ENCODE data around the gene ZXDC. TPM values are rescaled to one million over a fixed set of nuclear protein-coding genes. Genes with fewer than 3 reads are reported as not detected.

The ZXDC gene
- total RNA-seq, 1 experiment from 2014 or later, result 12.2 TPM

DNA sequence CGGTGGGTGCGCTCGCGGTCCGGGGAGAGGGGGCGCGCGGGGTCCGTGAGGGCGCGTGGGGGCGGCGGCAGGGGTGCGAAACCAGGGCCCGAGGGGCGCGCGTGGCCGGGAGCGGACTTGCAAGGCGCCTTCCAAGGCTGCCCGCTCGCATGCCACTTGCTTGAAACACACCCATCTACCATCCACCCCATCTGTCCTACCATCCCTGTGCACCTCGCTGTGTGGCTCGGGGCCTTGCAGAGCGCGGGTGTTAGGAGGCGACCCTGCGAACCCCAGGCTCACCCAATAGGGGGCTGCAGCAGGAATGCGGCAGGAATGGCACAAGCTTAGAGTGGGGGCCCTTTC lies 80.7 kb downstream of the ZXDC start:
- DNase-seq (ENCODE audit: low spot score), result no peak

DNA sequence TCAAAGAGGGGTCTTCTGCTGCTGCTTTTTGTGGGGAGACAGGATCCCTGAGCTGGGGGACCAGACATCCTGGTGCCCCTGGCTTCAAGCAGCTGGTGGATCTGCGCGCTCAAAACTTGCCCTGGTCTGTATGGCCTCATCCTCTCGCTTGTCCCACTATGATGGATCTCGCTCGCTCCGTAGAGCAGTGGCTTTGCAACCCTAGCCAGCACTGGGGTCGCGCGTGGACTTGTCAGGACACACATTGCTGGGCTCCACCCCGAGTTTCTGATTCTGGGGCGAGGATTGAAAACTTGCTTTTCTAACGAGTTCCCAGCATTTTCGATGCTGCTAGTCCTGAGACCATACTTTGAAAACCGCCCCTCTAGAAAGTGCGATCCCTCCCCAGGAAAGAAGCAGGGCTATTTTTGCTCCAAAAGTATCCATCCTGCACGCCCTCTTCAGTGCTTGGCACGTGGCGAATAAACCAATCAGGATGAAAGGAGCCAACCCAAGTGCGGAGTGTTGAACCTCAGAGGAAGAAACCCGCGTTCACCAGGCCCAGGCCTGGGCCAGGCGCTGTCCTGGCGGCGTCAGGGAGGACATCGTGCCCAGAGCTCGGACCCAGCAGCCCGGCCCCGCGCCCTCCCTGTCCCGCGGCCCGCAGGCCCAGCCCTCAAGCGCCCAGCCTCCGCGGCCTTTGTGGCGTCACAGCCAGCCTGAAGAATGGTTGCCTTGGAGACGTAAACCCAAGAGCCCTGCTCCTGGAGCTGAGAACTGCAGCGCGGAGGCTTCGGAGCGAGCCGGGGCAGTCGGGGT lies 81.3 kb downstream of the ZXDC start, which contains the start of gene CFAP100:
Gene CFAP100 (plus strand): TSS at position 731 of the 798 bp plus-strand sequence. CDS start 1,092 bp downstream, outside the sequence.
- no peak for DNase-seq (ENCODE audit: low spot score)

DNA sequence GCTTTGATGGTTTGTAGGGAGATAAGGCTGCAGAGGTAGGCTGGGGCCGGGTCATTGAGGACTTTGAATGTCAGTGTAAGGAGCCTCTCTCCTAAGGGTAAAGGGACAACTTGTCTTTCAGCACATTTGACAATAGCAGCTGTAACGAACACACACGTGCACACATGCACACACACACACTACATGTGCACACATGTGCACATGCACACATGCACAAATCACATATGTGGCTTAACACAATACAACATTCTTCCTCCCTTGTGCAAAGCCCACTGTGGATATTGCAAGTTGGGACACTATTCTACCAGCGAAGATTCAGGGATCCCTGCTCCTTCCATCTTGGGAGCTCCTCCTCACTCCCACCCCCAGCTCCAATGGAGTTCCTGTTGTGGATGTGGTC lies 82.1 kb downstream of the ZXDC start:
- DNase-seq (ENCODE audit: low spot score), result no peak

DNA sequence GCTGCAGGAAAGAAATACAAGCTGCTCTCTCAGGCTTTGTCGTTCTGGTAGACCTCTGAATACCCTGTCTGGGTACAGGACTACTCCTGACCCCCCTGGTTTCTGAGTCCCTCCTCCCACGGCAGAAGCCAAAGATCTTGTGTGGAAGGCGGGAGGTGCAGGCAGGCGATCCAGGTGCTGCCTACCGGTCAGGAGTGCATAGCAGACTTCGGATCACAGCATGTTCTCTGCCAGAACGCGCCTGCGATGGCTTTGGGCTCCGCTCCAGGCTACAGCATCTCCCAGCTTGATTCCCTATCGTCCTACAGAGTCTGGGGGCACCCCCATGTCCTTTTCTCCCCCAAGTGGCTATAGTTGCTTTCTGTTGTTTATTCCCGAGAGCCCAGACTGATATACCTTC lies 83.4 kb downstream of the ZXDC start:
- DNase-seq (ENCODE audit: low spot score), result no peak

DNA sequence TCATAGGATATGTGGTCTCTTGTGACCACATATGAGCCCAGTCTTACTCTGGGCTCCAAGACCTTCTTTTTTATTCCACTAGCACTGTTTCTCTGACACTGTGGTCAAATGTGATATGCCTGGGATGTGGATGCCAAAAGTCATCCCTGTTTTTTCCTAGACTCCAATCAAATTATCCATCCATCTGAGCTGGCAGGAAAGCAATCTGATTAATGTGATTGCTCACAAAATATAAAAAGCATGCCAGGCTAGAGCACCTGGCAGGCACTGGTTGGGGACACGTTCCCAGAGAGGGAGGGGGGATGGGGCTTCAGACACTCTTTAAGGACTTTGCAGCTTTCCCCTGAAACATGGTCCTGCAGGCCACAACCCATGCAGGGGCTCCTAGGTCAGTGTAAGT lies 84.1 kb downstream of the ZXDC start:
- no peak for DNase-seq (ENCODE audit: low spot score)

DNA sequence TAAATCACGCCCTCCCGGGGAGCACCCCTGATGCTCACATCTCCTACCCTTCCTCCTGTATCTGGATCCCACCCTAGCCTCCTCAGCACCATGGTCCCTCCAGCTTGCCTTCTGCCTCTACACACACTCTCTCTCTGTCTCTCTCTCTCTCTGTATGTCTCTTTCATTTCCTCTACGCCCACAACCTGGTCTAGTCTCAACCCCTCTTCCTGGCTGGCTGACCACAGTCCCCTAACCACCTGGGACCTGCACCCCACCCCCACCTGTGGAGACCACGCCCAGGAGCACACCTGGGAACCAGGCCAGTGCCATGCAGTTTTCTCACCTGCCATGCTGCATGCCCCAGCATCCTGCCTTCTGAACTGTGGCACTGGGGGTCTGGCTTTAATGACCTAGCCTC lies 84.9 kb downstream of the ZXDC start:
- no peak for DNase-seq (ENCODE audit: low spot score)

GRCh38 chr3:126390201-126390600 lies 85.5 kb downstream of the ZXDC start:
- no peak for DNase-seq (ENCODE audit: low spot score)

GRCh38 chr3:126389794-126390146 lies 85.9 kb downstream of the ZXDC start:
- DNase-seq (ENCODE audit: low spot score), result no peak

DNA sequence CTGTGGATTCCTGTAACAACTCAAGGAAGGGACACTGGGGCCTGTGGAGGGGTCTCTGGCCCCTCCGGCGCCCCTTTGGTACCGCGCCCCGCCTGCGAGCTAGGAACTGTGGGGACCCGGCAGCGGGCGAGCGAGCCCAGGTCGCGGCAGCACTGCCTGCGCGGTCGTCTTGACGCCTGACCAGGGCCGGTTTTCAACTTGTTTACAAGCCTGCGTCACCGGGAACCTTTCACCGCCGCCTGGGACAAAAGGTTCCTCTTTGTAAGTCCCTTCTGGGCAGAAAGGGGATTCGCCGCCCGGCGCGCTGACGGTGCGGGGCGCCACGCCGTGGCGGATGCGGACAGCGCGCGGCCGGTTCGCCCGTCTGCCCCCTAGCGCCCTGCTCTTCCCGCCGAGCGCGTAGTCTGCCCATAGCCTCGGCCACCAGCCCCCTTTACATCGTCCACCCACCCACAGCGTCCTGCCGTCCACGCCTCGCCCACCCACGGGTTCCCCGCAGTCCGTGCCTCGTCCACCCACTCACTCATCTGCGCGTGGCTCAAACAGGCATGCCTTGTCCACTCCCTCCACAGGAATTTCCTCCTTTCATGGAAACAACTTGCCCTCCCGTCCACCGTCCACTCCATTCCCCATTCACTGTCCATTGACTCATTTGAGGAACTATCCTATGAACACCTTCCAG lies 86.4 kb downstream of the ZXDC start:
- DNase-seq (ENCODE audit: low spot score), result peak; percentile 86

Other genes starting within 250 kb of the ZXDC start
- gene KLF15, start 118.5 kb downstream of the ZXDC start, total RNA-seq (2014; rRNA removed; shearing (Covaris generic)), result 1.1 and 1.6 TPM in 2 replicates
- not detected in 2 replicates for gene CFAP100, start 81.0 kb downstream of the ZXDC start, total RNA-seq (2014; rRNA removed; shearing (Covaris generic))
- gene UROC1, start 41.9 kb upstream of the ZXDC start, total RNA-seq (2014; rRNA removed; shearing (Covaris generic)), result not detected in 2 replicates
- 0.37 TPM in 1 of 2 replicates, not detected in the other for gene CHST13, start 48.3 kb upstream of the ZXDC start, total RNA-seq (2014; rRNA removed; shearing (Covaris generic))
- gene C3orf22, start 83.0 kb upstream of the ZXDC start, total RNA-seq (2014; rRNA removed; shearing (Covaris generic)), result not detected in 2 replicates
- gene TXNRD3, start 179.2 kb upstream of the ZXDC start, total RNA-seq (2014; rRNA removed; shearing (Covaris generic)), result 11.6 and 14.4 TPM in 2 replicates
- gene CHCHD6, start 228.3 kb upstream of the ZXDC start, total RNA-seq (2014; rRNA removed; shearing (Covaris generic)), result 12.5 and 16.5 TPM in 2 replicates

Measured in H4 (cell line).